CD4-positive, alpha-beta T cell (primary cell): ENCODE results near the gene ACTA1. TPM values are rescaled to one million over a fixed set of nuclear protein-coding genes. Genes with fewer than 3 reads are reported as not detected.
"Not testable (repeated sequence)": the region's sequence is repeated elsewhere in the genome, so short reads cannot be mapped to it uniquely, and the experiment has no call there.

Experiments
- ATAC-seq: fragments of 200-7000 bp; cut with Tn5 transposase; one replicate; pipeline ENCODE4 v1.10.0; 2022; ENCODE audit warnings: mild to moderate bottlenecking; ENCODE audit not compliant: poor library complexity
- CTCF ChIA-PET: fragments of 350-600 bp; sonication (Branson Sonifier 250); formaldehyde crosslinking; loops from one replicate; lab custom pipeline; 2021; ENCODE audit warnings: antibody characterized with exemption, inconsistent platforms; lab: Charles Lee
- POLR2A ChIA-PET: fragments of 350-600 bp; sonication (Branson Sonifier 250); formaldehyde crosslinking; loops from one replicate; lab custom pipeline; 2021; ENCODE audit warnings: antibody characterized with exemption, inconsistent platforms; lab: Charles Lee
- DNase-seq, 14 experiments: peaks; one replicate each; pipeline ENCODE4 v3.0.0-alpha.2; 2013 to 2020; ENCODE audit warnings: mixed read lengths in 2 of 14
- H3K27ac ChIP-seq, 2 donors: one replicate each; pipeline versions ENCODE4 v1.5.1 to v1.7.0; 2013; ENCODE audit warnings: low read length in 2 of 2, low read depth in 1 of 2, mild to moderate bottlenecking in 1 of 2
- H3K27me3 ChIP-seq, 2 experiments: 1 replicate in 1 of 2; 2 replicates in 1 of 2; pipeline versions ENCODE4 v1.6.1 to v1.7.0; 2013; ENCODE audit warnings: low read length in 2 of 2, control low read depth in 1 of 2, mild to moderate bottlenecking in 1 of 2, moderate library complexity in 1 of 2; ENCODE audit not compliant: insufficient read depth in 2 of 2, control insufficient read depth in 1 of 2
- H3K36me3 ChIP-seq: one replicate; pipeline ENCODE4 v1.6.1; 2013; ENCODE audit warnings: low read length, control low read depth; ENCODE audit not compliant: insufficient read depth
- H3K4me1 ChIP-seq: one replicate; pipeline ENCODE4 v1.6.1; 2013; ENCODE audit warnings: low read length, control low read depth; ENCODE audit not compliant: insufficient read depth
- H3K4me3 ChIP-seq: one replicate; pipeline ENCODE4 v1.5.1; 2013; ENCODE audit warnings: mild to moderate bottlenecking, low read length, moderate library complexity
- H3K9me3 ChIP-seq, 2 experiments: 1 replicate in 1 of 2; 2 replicates in 1 of 2; pipeline versions ENCODE4 v1.6.1 to v1.7.0; 2013; ENCODE audit warnings: low read length in 2 of 2, mild to moderate bottlenecking in 2 of 2, control low read depth in 1 of 2, moderate library complexity in 1 of 2; ENCODE audit not compliant: control insufficient read depth in 1 of 2, insufficient read depth in 1 of 2
- H3K27ac Mint-ChIP-seq: one replicate; pipeline ENCODE4 v1.8.0; 2020; ENCODE audit warnings: mixed read lengths
- H3K27me3 Mint-ChIP-seq: one replicate; pipeline ENCODE4 v1.8.0; 2021; ENCODE audit warnings: mixed read lengths
- H3K36me3 Mint-ChIP-seq: one replicate; pipeline ENCODE4 v1.8.0; 2021; ENCODE audit warnings: low read depth, mixed read lengths
- H3K4me1 Mint-ChIP-seq: one replicate; pipeline ENCODE4 v1.8.0; 2021; ENCODE audit warnings: low read depth, mixed read lengths
- H3K4me3 Mint-ChIP-seq: one replicate; pipeline ENCODE4 v1.8.0; 2020; ENCODE audit warnings: mild to moderate bottlenecking, mixed read lengths
- H3K9me3 Mint-ChIP-seq: one replicate; pipeline ENCODE4 v1.8.0; 2020; ENCODE audit warnings: mixed read lengths
- intact Hi-C, 2 experiments: fragments of 100-400 bp; cut with DNase I in 1 of 2; cut with micrococcal nuclease in 1 of 2; formaldehyde crosslinking; loops; one replicate each; pipeline versions ENCODE4 v1.15.1 to v1.9.0; 2023 to 2025; cut with DNase I, micrococcal nuclease
- total RNA-seq, 174 experiments: library from RNA in 2 of 174; stranded (reverse) in 2 of 174; gene quantifications; one replicate each; pipeline ENCODE4 v1.2.3 and lab custom pipeline; 2021 to 2026
- TF ChIP-seq, protein P1 (sequence below): fragments of 200-600 bp; IDR thresholded peaks from one replicate; pipeline ENCODE4 v1.8.0; 2022; ENCODE audit warnings: antibody characterized with exemption, mild to moderate bottlenecking

ACTA1 gene
- total RNA-seq, 2 experiments from 2014 or later: not detected

DNA sequence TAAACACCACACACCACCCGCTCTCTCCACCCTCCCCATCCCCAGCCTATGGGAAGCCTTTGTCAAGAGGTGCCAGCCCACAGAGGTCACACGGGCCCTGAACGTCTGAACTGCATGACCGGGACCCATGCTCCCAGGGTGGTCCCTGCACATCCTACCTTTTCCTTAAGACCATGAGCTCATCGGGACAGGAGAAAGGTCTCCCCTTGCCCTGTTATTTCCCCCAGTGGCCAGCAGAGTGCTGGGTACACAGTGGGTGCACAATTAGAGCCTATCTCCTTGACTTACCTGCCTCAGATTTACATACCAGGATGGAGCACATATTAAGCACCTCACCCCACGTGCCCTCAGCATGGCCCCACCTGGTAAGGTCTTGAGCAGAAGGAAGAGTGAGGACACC lies 30.9 kb downstream of the ACTA1 start:
- TF ChIP-seq, protein P1, sequence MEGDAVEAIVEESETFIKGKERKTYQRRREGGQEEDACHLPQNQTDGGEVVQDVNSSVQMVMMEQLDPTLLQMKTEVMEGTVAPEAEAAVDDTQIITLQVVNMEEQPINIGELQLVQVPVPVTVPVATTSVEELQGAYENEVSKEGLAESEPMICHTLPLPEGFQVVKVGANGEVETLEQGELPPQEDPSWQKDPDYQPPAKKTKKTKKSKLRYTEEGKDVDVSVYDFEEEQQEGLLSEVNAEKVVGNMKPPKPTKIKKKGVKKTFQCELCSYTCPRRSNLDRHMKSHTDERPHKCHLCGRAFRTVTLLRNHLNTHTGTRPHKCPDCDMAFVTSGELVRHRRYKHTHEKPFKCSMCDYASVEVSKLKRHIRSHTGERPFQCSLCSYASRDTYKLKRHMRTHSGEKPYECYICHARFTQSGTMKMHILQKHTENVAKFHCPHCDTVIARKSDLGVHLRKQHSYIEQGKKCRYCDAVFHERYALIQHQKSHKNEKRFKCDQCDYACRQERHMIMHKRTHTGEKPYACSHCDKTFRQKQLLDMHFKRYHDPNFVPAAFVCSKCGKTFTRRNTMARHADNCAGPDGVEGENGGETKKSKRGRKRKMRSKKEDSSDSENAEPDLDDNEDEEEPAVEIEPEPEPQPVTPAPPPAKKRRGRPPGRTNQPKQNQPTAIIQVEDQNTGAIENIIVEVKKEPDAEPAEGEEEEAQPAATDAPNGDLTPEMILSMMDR: no peak
- no peaks in the 10 kb centered on the region for H3K36me3 ChIP-seq
- Mint-ChIP-seq H3K4me1 (peaks cover 4% of the 10 kb centered on the region), H3K27me3 (peaks cover 58% of the 10 kb centered on the region), H3K9me3 (no peaks in the 10 kb centered on the region), H3K27ac (no peak overlapping the region), H3K36me3 (no peaks in the 10 kb centered on the region), H3K4me3 (no peak overlapping the region)
- intact Hi-C loops: no loop called here
- peaks cover 16 to 30% of the 10 kb centered on the region in 2 experiments for H3K27me3 ChIP-seq
- no peak overlapping the region for H3K27ac ChIP-seq
- no peak for DNase-seq
- POLR2A ChIA-PET: no interaction called here
- H3K4me3 ChIP-seq: no peak overlapping the region
- no peak for ATAC-seq
- CTCF ChIA-PET: no interaction called here
- H3K4me1 ChIP-seq: peaks cover 10% of the 10 kb centered on the region
- H3K9me3 ChIP-seq: peaks cover 0 to 9% of the 10 kb centered on the region in 2 experiments

DNA sequence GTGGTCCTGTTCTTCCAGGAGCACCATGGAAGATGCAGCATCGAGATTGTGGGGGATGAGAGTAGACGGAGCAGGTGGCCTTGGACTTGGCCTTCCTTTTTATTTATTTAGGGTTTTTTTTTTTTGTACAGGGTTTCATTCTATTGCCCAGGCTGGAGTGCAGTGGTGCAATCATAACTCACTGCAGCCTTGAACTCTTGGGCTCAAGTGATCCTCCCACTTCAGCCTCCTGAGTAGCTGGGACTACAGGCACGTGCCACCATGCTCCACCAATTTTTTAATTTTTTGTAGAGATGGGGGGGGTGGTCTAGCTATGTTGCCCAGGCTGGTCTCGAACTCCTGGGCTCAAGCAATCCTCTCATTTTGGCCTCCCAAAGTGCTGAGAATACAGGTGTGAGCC lies 31.6 kb downstream of the ACTA1 start:
- H3K4me1 ChIP-seq, H3K27ac Mint-ChIP-seq, H3K36me3 ChIP-seq, H3K36me3 Mint-ChIP-seq, H3K9me3 ChIP-seq, CTCF ChIA-PET, H3K9me3 Mint-ChIP-seq, POLR2A ChIA-PET, H3K4me3 ChIP-seq, intact Hi-C loops, ATAC-seq, H3K27ac ChIP-seq, DNase-seq, H3K4me3 Mint-ChIP-seq, H3K4me1 Mint-ChIP-seq: not testable (repeated sequence)
- H3K27me3 ChIP-seq: peaks cover 9 to 24% of the 10 kb centered on the region in 2 experiments
- H3K27me3 Mint-ChIP-seq: peaks cover 53% of the 10 kb centered on the region

DNA sequence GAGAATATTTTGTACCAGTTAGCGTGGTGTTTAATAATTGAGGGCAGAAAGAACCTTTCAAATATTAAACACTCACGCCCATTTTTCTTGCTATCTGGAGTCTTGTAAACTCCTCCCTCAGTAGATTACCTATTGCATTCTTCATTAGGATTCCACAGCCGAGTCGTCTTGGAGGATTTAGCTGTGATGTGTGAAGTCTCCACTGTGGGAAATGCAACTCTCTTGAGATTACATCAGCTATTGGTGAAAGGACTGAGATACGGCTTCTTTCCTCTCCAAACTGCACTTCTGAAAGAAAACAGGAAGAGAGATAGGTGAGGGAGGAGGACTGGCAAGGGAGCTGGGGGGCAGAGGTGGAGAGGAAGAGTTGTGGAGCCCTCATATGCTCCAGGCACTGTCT lies 36.1 kb downstream of the ACTA1 start:
- Histone ChIP-seq H3K9me3 (no peaks in the 10 kb centered on the region), H3K4me3 (no peak overlapping the region), H3K27me3 (peaks cover 6 to 8% of the 10 kb centered on the region in 2 experiments), H3K36me3 (no peaks in the 10 kb centered on the region), H3K4me1 (no peaks in the 10 kb centered on the region), H3K27ac (no peak overlapping the region)
- H3K27ac Mint-ChIP-seq: no peak overlapping the region
- H3K36me3 Mint-ChIP-seq: no peaks in the 10 kb centered on the region
- peaks cover 41% of the 10 kb centered on the region for H3K27me3 Mint-ChIP-seq
- TF ChIP-seq, protein P1: no peak
- H3K4me1 Mint-ChIP-seq: no peaks in the 10 kb centered on the region
- CTCF ChIA-PET: interaction anchor here (0.6 kb wide), 1 partner anchor 137 kb away, joined by 3 read pairs; no protein-coding TSS in a partner anchor
- H3K4me3 Mint-ChIP-seq: no peak overlapping the region
- ATAC-seq (no peak), DNase-seq (no peak)
- no peaks in the 10 kb centered on the region for H3K9me3 Mint-ChIP-seq
- intact Hi-C loops: no loop called here
- POLR2A ChIA-PET: no interaction called here

DNA sequence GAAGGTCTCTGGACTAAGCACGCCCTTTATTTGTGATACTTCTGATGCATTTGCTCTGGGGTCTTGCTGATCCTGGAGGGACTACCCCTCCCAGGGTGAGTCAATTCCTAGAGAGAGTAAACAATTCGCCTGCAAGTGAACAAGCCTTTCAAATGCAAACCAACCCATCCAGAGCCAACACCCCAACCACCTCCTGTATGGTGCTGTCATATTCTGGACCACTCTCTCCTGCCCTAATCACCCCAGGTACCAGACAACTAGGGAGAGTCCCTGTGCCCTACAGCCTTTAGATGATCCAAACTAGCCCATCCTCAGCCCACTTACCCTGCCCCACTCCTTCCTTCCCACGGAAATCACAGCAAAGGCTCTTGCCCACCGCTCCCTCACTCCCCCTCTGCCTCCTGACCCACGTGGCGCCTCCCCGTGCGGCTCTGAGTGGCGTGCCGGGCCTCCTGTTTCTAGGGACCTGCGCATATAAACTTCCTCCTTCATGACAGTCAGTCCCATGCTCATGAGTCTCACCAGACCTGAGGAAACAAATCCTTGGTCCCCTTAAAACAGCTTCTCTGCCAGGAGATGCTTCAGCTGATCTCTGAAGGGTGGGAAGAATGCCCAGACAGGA lies 37.2 kb downstream of the ACTA1 start:
- Mint-ChIP-seq H3K9me3 (no peaks in the 10 kb centered on the region), H3K27ac (no peak overlapping the region), H3K36me3 (no peaks in the 10 kb centered on the region), H3K4me1 (no peaks in the 10 kb centered on the region), H3K27me3 (peaks cover 39% of the 10 kb centered on the region), H3K4me3 (no peak overlapping the region)
- TF ChIP-seq, protein P1: no peak
- H3K36me3 ChIP-seq: no peaks in the 10 kb centered on the region
- DNase-seq (no peak), ATAC-seq (no peak)
- ChIA-PET CTCF (no interaction called here), POLR2A (no interaction called here)
- no peaks in the 10 kb centered on the region for H3K9me3 ChIP-seq
- H3K4me3 ChIP-seq: no peak overlapping the region
- no peaks in the 10 kb centered on the region for H3K4me1 ChIP-seq
- H3K27me3 ChIP-seq: peaks cover 7 to 8% of the 10 kb centered on the region in 2 experiments
- intact Hi-C loops: no loop called here
- H3K27ac ChIP-seq: no peak overlapping the region

DNA sequence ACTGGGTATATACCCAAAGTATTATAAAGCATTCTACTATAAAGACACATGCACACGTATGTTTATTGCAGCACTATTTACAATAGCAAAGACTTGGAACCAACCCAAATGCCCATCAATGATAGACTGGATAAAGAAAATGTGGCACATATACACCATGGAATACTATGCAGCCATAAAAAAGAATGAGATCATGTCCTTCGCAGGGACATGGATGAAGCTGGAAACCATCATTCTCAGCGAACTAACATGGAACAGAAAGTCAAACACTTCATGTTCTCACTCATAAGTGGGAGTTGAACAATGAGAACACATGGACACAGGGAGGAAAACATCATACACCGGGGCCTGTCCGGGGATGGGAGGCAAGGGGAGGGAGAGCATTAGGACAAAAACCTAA lies 39.4 kb downstream of the ACTA1 start:
- intact Hi-C loops, H3K27ac ChIP-seq, H3K4me3 Mint-ChIP-seq, H3K27me3 ChIP-seq, CTCF ChIA-PET, H3K4me1 ChIP-seq, H3K9me3 Mint-ChIP-seq, DNase-seq, H3K4me3 ChIP-seq, H3K27ac Mint-ChIP-seq, POLR2A ChIA-PET, ATAC-seq, H3K4me1 Mint-ChIP-seq, H3K36me3 Mint-ChIP-seq, H3K9me3 ChIP-seq, H3K36me3 ChIP-seq: not testable (repeated sequence)
- peaks cover 38% of the 10 kb centered on the region for H3K27me3 Mint-ChIP-seq
